Raji (cell line): Measurements from ENCODE around the gene IL15.

Experiments
- POLR2A ChIP-seq: IDR thresholded peaks from 2 replicates; pipeline ENCODE4 v1.6.1; 2011; ENCODE audit warnings: low read depth, low read length, control low read depth; ENCODE audit not compliant: insufficient read depth

The IL15 gene

DNA sequence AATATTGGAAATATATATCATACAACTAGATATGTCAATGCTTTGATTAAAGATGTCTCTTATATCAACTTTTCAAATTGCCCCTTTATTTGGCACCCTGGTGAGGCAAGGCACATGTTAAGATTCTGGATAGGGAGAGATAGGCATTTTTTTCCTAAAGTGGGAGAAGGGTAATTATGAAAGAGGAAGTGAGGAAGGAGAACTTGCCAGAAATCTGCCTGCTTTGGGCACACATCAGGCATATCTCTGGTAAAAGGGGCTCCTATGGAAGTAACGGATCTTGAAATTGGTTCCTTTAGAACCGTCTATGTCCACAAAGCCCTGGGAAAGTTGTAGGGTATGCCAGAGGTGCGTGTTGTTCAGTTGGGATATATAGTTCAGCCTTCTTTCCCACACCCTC lies 5.7 kb downstream of the IL15 start:
- TF ChIP-seq POLR2A: no peak

DNA sequence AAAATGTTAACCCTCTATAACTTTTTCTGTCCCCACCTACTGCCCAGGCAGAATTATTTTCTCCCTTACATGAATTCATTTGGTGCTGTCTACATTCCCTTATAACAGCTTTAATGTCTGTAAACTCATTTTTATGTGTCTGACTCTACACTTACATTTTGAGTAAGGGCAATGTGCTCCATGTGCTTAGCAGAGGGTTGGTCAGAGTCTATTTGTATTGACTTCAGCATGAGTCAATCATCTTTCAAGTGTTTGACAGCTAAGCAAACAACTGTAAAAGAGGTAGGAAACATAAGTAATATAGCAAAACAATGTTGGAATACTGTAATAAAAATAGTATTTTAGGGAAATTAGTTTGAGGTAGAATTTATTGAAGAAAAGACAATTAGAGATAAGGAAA lies 6.3 kb downstream of the IL15 start:
- no peak for TF ChIP-seq POLR2A

DNA sequence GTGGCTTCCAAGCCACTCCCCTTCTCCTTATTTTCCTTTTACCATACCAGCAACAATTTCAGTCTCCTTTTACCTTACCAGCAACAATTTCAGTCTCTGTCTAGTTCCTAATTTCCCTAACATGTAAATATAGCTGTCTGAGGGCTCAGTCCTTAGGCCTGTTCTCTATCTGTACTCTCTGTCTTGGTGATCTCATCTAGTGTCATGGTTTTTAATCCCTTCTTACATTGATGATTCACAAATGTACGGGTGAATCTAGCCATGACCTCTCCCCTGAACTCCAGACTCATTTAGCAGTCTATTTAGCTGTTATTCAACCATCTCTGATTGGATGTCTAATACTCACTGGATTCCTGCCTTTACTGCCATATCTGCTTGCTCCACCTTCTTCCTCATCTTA lies 7.2 kb downstream of the IL15 start:
- TF ChIP-seq POLR2A: no peak

- TF ChIP-seq POLR2A: no peak
Observed at GRCh38 chr4:141645611-141646340, 9.4 kb downstream of the IL15 start.

GRCh38 chr4:141646969-141647368 lies 10.6 kb downstream of the IL15 start:
- no peak for TF ChIP-seq POLR2A

- TF ChIP-seq POLR2A: no peak
Observed at GRCh38 chr4:141647966-141648365, 11.6 kb downstream of the IL15 start.

- no peak for TF ChIP-seq POLR2A
Observed at GRCh38 chr4:141652161-141652778, 15.9 kb downstream of the IL15 start.

- TF ChIP-seq POLR2A: no peak
Observed at GRCh38 chr4:141654098-141654497, 17.7 kb downstream of the IL15 start.

GRCh38 chr4:141656031-141656430 lies 19.6 kb downstream of the IL15 start:
- TF ChIP-seq POLR2A: no peak

- no peak for TF ChIP-seq POLR2A
Observed at GRCh38 chr4:141657550-141658250, 21.3 kb downstream of the IL15 start.

GRCh38 chr4:141658309-141658708 lies 21.9 kb downstream of the IL15 start:
- no peak for TF ChIP-seq POLR2A

DNA sequence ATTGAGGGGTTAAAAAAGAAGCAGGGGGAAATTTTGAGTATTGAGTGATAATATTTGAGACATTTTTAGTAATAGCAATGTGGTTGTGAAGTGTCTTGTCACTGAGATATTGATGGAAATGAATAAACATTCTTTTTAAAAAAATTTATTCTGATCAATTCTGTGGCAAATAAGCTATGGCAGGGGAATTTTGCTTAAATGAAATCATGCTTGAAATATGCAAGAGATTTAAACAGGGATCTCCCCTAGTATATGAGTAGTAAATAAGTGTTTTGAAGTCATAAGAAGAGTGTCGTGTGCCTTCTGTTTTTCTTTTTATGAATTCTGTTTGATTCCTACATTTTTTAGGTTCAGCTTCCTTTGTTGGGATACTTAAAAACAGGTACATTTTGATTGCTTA lies 23.2 kb downstream of the IL15 start:
- no peak for TF ChIP-seq POLR2A

DNA sequence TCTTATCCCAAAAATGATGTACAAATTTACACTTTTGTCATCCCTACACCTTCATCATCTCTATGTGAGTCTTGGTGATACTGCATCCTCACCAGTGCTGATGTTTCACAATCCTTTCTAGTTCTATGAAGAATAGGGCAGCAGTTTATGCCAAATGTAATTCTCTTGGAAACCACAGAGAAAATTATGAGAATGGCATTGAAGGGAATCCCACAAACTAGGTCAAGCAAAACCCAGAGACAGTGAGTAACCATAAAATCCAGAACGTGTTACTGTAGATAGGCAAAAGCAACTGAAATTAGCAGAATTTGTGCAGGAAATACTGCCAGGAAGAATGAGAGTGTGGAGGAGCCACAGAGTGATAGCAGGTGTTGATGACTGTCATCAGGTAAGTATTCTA lies 24.5 kb downstream of the IL15 start:
- no peak for TF ChIP-seq POLR2A

- no peak for TF ChIP-seq POLR2A
Observed at GRCh38 chr4:141668200-141668910, 32.0 kb downstream of the IL15 start.

DNA sequence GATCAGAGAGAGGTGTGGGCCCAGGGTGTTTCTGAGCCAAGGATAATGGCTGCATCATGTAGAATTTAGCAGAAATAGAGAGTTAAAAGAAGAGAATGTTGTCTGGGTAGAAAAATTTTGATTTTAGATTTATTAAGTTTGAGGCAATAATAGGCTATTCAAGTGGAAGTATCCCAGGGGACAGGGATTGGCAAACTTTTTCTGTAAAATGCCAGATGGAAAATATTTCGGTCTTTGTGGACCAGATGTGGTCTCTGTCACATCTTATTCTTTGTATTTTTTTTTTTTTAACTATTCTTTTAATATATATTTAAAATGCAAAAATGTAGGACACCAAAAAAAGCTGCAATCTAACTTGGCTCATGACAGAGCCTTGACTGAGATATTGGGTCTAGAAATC lies 33.1 kb downstream of the IL15 start:
- no peak for TF ChIP-seq POLR2A

DNA sequence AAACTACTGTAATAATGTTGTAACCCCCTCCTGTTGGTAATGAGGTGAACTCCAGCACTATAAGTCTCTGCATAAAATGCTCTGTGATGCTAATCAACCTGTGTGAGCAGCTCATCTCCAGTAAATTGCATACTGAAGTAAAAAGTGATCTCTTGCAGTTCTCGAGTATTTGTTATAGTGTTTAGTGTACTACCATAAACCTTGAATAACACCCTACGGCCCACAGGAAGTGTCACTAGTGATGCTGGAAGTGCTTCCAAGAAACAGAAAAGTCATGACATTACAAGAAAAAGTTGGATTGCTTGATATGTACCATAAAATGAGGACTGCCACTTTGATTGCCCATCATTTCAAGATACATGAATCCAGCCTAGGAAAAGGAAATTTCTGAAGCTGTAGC lies 39.0 kb downstream of the IL15 start:
- TF ChIP-seq POLR2A: no peak

DNA sequence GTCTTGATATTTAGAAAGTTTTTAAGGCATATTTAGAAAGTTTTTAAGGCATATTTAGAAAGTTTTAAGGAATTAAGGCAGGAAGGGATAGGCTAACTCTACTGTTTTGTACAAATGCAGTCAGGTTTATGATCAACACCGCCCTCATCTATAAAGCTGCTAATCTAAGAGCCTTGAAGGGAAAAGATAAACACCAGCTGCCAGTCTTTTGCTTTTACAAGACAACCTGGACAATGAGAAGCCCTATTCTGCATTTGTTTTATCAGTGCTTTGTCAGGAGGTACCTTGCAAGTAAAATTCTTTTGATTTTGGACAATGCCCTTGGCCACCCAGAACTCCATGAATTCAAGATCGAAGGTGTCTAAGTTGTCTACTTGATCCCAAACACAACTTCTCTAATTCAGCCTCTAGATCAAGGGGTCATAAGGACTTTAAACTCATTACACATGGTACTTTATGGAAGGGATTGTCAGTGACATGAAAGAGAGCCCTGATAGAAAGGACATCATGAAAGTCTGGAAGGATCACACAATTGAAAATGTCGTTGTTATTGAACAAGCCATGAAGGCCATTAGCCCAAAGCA lies 39.8 kb downstream of the IL15 start:
- TF ChIP-seq POLR2A: no peak
